ENCODE measurements around the gene MED27.

DNA sequence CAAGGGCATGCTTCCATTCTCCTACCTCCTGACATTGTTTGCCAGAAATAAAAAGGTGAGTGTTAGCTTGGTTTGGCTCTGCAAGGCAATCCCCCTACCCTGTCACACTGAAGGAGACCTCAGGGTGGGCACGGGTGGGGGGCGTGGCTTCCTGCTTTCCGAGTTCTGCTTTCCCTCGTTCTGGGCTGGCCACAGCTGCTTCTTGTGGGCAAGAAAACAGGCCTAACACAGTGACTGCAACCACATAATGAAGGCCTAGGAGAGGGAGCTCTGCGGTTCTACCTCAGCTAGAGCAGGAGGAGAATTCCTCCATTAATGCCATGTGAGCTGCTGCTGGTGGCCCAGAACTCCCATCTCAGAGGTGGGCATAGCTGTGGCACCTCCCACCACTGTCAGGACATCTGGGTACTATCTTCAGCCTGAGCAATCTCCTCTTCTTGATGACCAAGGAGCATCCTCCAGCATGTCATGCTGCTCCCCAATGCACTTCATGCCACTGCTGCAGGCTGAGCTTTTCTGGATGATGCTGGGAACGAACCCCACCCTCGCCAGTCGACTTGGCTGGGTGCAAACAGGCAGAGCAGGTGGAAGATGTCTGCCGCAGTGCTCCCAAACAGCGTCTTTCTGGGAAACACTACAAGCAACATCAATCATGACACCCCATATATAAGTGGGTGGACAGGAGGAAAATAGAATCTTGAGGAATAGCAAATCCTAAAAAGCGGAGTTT lies 200.3 kb downstream of the MED27 start:
- TF ChIP-seq, protein P1, sequence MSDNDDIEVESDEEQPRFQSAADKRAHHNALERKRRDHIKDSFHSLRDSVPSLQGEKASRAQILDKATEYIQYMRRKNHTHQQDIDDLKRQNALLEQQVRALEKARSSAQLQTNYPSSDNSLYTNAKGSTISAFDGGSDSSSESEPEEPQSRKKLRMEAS (IDR thresholded peaks at IDR 0.05; ENCODE audit: low read depth, low read length): no peak
- TF ChIP-seq DPF2 (IDR thresholded peaks at IDR 0.05) (no peak), TCF7 (IDR thresholded peaks at IDR 0.05; ENCODE audit: borderline replicate concordance) (no peak), EP300 (IDR thresholded peaks at IDR 0.05; ENCODE audit: borderline replicate concordance in 1 of 2, control insufficient read depth in 1 of 2, low read depth in 2 of 2, low read length in 2 of 2) (no peak), RBBP5 (conservative IDR thresholded peaks at IDR 0.05) (no peak), EZH2 (IDR thresholded peaks at IDR 0.05; ENCODE audit: borderline replicate concordance, control insufficient read depth, low read depth, low read length) (no peak), GABPA (IDR thresholded peaks at IDR 0.05; ENCODE audit: low read depth) (no peak), EGR1 (IDR thresholded peaks at IDR 0.05; ENCODE audit: borderline replicate concordance in 1 of 2, low read depth in 2 of 2, low read length in 2 of 2) (no peak), SP1 (IDR thresholded peaks at IDR 0.05; ENCODE audit: low read depth, low read length) (no peak), ZNF207 (IDR thresholded peaks at IDR 0.05; ENCODE audit: borderline replicate concordance) (no peak), BACH1 (IDR thresholded peaks at IDR 0.05; ENCODE audit: borderline replicate concordance) (no peak)
- TF ChIP-seq, protein P2, sequence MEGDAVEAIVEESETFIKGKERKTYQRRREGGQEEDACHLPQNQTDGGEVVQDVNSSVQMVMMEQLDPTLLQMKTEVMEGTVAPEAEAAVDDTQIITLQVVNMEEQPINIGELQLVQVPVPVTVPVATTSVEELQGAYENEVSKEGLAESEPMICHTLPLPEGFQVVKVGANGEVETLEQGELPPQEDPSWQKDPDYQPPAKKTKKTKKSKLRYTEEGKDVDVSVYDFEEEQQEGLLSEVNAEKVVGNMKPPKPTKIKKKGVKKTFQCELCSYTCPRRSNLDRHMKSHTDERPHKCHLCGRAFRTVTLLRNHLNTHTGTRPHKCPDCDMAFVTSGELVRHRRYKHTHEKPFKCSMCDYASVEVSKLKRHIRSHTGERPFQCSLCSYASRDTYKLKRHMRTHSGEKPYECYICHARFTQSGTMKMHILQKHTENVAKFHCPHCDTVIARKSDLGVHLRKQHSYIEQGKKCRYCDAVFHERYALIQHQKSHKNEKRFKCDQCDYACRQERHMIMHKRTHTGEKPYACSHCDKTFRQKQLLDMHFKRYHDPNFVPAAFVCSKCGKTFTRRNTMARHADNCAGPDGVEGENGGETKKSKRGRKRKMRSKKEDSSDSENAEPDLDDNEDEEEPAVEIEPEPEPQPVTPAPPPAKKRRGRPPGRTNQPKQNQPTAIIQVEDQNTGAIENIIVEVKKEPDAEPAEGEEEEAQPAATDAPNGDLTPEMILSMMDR (IDR thresholded peaks at IDR 0.05 in 2 of 3, conservative IDR thresholded peaks at IDR 0.05 in 1 of 3; ENCODE audit: control insufficient read depth in 2 of 3, extremely low read depth in 1 of 3, insufficient read depth in 1 of 3, low read depth in 3 of 3, low read length in 3 of 3): no peak
- TF ChIP-seq, protein P3, sequence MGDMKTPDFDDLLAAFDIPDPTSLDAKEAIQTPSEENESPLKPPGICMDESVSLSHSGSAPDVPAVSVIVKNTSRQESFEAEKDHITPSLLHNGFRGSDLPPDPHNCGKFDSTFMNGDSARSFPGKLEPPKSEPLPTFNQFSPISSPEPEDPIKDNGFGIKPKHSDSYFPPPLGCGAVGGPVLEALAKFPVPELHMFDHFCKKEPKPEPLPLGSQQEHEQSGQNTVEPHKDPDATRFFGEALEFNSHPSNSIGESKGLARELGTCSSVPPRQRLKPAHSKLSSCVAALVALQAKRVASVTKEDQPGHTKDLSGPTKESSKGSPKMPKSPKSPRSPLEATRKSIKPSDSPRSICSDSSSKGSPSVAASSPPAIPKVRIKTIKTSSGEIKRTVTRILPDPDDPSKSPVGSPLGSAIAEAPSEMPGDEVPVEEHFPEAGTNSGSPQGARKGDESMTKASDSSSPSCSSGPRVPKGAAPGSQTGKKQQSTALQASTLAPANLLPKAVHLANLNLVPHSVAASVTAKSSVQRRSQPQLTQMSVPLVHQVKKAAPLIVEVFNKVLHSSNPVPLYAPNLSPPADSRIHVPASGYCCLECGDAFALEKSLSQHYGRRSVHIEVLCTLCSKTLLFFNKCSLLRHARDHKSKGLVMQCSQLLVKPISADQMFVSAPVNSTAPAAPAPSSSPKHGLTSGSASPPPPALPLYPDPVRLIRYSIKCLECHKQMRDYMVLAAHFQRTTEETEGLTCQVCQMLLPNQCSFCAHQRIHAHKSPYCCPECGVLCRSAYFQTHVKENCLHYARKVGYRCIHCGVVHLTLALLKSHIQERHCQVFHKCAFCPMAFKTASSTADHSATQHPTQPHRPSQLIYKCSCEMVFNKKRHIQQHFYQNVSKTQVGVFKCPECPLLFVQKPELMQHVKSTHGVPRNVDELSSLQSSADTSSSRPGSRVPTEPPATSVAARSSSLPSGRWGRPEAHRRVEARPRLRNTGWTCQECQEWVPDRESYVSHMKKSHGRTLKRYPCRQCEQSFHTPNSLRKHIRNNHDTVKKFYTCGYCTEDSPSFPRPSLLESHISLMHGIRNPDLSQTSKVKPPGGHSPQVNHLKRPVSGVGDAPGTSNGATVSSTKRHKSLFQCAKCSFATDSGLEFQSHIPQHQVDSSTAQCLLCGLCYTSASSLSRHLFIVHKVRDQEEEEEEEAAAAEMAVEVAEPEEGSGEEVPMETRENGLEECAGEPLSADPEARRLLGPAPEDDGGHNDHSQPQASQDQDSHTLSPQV (IDR thresholded peaks at IDR 0.05): no peak
